GM21825 (cell line): ENCODE measurements around the gene APOA4.

Source experiments
- ATAC-seq: cut with Tn5 transposase; IDR thresholded peaks from one replicate; pipeline ENCODE4 v1.9.1; 2021; ENCODE audit warnings: mild to moderate bottlenecking, moderate library complexity; ENCODE audit not compliant: unreplicated experiment

Gene APOA4

DNA sequence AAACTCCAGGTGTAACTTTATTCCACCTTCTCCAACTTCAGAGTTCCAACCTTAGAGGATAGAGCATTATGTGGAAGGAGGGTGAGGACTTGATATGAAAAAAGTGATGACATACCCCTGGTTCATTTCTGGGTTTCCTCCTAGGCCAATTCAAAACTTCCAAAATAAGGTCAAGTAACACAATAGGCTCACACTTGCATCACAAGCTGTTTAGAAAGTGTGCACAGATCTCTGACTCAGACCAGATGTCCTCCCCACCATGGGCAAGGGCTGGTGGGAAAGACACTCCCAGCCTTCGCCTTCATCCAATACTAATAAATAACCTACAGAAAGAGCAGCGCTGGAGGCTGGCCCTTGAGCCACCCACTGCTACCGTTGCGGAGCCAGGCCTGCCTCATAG lies 44.5 kb downstream of the APOA4 start:
- no peak for ATAC-seq

DNA sequence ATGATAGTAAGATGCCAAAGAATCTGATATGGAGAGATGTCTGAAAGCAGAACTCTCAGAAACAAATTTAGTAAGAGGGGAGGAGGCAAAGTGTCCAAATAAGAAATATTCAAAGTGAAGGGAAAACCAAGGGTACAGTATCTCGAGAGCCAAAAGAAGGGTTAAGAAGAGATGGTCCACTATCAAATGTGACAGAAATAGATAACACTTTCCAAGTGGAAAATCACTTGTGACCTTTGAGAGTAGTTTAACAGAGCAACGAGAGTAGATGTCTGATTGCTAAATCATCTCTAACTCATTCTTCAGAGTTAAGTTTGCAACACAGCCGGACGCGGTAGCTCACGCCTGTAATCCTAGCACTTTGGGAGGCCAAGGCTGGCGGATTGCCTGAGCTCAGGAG lies 46.0 kb downstream of the APOA4 start:
- no peak for ATAC-seq

DNA sequence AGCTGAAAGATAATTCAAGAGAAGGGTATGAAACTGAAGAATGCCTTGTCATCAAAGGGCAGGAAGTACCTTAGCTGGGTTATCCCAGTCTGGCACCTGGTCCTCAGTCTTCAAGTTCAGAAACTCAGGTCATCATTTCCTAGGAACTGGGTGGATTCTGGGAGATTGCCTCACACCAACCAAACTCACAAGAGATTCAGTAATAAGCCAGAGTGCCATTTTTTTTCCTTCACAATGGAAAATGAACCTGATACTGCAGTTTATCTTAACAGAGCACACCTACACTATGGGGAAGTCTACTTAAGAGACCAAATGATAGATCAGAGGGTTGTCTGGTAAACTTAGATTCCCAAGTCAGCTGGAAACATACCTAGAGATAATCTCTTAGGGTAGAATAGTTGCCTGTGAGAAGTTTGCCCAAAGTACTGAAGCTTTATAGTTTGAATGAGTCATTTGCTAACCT lies 46.6 kb downstream of the APOA4 start:
- ATAC-seq, result no peak

DNA sequence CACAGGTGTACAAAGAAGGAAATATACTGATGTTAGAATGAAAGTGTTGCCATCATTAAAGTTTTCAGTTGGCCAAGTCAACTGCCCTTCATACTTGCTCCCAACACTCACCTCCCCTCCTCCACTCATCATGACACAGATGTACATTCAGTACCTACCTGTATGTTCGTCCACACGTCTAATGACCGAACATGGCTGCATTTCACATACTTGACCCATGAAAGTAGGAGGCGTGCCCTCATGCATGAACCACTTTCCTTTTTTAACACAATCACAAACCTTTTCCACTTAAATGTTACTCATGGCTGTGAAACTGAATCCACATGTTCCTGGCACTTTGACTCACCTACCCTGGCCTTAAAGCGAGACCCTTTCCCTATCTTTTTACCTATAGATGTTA lies 47.1 kb downstream of the APOA4 start:
- ATAC-seq, result no peak

DNA sequence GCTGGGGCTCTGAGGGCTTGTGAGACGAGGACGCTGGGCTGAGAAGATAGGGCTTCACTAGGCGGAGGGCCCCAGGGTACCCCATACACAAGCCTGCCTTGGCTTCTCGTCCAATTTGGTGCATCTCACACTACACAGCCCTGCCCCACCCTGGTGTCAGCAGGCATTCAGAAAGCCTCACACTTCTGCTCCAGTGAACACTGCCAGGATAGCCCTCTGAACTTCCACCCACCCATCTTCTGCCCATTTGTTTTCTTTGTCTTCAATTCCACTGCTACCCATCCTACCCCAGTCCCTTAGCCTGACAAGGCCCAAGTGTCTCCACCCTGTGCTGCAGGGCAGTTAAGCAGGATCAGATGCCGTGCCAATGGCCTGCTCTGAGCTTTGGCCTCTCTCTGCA lies 48.4 kb downstream of the APOA4 start:
- ATAC-seq, result no peak

DNA sequence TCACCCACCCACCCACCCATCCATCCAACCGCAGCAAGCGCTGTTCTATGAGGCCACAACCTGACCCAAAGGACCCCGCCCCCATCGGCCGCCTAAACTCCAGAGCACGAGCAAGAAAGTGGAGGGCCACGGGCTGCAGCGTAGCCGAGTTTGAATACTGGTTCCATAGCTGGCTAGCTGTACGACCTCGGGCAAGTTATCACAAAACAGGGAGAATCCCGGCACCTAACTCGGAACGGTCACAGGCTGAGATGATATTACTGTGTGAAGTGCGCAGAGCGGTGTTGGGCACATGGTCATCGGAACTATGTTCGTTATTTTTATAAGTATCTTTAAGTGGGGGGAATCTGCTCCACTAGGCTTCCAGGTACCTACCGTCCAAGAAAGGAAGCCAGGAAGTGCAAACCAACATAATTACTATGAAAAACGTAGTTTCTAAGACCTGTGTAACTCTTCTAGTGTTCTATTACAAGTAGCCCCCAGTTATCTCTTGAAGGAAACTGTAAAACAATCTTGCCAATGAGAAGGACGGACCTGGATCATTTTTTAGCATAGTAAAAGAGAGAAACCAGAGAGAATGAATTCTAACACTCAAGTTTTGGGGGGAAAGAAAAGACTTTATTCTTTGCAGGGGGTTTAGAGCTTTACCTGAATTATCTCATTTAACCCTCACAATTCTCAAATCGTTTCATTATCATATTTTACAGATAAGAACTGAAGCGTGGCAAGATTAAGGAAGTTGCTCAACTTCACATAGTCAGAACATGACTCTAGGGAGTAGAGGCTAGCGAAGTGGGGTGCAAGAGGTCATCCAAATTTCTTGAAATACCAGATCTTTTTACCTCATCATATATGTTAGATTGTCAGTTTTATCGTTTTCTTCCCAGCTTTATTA lies 49.7 kb downstream of the APOA4 start:
- ATAC-seq, result peak; percentile 14

DNA sequence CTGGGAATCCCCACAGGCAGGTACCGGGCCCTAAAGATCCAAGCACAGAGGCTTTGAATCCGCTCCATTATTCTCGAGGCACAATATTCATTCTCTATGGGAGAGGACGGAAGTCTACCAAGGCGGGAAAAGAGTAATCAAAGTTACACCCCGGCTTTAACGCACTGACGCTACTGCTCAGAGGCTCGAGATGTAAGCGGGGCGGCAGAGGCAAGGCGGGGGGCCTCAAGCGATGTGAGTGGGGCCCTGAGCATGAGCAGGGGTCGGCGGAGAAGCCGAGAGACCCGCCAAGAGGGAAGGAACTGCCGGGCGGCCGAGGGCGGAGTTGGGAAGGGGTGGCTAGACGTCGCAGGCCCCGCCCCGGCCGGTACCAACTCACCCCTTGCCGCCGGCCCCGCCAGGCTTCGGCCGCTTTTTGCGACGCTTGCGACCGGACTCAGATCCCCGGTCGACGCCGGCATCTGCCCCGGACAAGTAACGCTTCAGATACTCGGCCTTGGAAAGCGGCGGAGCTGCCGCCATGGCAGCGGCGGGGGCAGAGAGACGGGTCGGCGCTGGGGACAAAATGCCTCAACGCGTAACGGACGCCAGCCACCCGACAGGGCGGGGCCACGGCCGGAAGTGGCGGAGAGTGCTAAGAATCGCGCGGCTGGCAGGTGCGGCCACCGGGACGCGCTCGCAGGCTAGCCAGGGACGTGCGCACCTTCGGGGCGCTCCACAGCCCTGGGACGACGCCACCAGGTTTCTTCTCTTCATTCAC lies 50.5 kb downstream of the APOA4 start, which contains the start of gene BUD13:
TSS of gene BUD13 (minus strand) at position 545 of the 760 bp plus-strand sequence. CDS start at position 522, 23 bp downstream.
- ATAC-seq, result peak; percentile 80

DNA sequence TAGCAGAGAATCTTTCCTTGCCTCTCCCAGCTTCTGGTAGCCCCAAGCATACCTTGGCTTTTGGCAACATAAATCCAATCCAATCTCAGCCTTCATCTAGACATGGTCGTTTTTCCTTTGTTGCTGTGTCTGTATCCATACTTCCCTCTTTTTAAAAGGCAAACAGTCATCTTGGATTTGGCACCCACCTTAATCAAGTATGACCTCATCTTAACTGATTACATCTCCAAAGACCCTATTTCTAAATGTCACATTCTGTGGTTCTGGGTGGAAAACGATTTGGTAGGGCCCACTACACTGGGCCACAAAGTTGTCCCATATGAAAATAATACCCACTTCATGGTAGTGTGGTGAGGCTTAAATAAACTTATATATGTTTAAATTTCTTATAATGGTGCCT lies 51.2 kb downstream of the APOA4 start:
- no peak for ATAC-seq
